ENCODE data around the gene CHRND.

CHRND gene

DNA sequence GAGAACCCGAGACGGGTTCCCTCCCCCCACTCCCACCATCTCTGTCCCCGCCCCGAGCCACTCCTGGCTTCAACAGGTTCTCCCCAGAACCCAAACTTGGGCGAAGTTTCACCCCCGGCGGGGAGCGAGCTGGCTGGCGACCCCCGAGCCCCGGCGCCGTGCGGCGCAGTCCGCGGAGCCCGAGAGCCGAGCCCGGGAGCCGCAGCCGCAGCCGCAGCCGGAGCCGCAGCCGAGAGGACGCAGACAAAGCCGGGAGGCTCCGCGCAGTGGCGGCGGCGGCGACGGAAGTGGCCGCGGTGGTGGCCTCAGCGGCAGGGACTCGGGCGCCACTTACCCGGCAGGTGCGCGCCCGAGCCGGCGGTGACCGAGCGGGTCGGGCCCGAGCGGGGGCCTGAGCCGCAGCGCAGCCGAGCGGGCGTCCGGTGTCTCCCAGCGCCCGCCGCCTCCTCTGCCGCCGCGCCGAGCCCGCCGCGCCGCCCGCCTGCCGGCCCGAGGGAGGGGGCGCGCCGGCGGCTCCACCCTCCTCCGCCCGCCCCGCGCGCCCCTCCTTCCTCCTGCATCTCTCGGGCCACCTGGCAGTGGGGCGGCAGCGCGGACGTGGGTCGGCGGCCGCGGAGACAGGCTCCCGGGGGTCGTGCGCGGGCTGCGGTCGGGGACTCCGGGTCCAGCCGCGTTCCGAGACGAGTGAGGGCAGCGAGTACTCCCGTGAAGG is 38.4 kb upstream of the CHRND start, which contains the start of gene ECEL1:
TSS of gene ECEL1 (minus strand) at position 450 of the 712 bp plus-strand sequence. CDS start 1,181 bp downstream, outside the sequence.
- in situ Hi-C loops (cut with HindIII; ENCODE audit: low sequenced_read_pairs) = no loop called here

DNA sequence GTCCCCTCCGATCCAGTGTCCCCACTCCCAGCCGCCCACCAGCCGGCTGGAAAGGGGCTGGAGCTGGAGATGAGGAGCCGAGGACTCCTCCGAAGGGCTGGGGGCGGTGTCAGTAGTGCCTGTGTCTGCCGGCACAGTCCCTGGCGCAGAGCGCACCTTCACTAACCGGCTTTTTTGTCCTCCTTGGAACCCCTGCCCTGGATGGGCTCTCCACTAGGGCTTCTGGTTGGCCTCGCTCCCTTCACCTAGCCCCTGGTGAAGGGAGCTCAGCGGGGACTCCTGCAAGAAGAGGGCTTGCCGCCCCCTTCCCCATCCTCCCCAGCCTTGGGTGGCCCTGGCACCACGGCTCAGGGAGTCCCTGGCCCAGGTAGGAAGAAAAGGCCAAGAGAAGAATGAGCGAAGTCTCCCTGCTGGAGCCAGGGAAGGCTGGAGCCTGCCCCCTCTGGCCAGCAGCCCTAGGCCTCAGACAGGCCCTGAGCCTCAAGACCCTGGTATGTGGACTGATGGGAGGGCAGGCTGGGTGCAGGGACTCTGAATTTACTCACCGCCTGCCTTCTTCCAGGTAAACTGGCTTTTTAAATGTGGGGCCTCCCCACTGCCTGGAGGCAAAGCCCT is 37.8 kb upstream of the CHRND start:
- in situ Hi-C loops (cut with HindIII; ENCODE audit: low sequenced_read_pairs) = no loop called here

DNA sequence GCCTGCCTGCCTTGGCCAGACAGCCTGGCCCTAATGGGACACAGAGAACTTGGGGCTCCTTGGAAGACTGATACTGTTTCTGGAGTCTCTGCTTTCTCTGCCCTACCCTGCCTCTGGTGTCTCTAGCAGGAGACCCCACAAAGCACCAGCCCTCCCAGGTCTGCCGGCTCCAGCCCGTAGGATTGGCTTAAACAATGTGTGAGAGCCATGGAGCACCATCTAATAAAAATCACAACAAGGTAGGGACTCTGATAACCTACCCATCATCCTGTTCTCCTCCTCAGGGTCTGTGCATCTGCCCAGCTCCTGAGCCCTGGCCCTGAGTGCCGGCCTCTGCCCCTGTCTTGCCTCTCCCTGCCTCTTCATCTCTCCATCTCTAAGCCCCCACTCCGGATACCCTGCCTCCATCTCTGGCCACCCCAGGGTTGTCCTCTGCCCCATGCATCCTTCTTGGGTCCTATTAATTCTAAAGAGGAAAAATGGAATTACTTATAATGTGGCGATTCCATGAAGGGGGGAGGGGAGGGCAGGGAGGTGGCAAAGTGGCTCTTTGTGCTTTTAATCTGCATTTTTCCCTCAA is 37.1 kb upstream of the CHRND start:
- in situ Hi-C loops (cut with HindIII; ENCODE audit: low sequenced_read_pairs) = no loop called here

DNA sequence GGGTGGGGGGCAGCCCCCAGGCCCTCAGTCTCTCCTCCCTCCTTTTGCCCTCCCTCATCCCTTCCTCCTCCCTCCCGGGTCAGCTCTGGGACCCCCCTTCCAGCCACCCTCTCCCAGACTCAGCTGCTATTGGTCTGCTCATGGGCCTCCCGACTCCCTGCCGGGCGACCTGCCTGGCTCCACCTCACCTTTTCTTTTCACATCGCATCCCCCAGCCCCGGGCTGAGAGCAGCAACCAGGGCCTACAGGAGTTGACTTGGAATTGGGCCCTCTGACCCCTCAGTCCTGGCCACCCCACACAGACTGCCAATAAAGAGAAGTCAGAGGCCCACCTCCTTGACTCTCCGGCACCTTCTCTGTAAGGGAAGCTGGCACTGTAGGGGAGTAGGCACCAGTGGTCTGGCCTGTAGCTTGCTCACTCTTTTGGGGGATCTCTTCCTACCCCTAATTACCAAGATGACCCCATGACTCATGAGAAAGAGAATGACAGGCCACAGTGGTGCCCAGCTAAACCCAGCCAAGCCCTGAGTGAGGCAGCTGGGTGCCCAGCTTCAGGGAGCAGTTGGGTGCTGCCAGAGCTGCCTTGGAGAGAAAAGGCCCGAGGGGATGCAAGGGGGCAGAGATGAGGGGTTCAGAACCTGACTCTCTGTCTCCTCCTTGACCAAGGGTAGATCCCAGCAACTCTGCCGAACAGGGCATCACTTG is 36.3 kb upstream of the CHRND start:
- in situ Hi-C loops (cut with HindIII; ENCODE audit: low sequenced_read_pairs) = no loop called here

DNA sequence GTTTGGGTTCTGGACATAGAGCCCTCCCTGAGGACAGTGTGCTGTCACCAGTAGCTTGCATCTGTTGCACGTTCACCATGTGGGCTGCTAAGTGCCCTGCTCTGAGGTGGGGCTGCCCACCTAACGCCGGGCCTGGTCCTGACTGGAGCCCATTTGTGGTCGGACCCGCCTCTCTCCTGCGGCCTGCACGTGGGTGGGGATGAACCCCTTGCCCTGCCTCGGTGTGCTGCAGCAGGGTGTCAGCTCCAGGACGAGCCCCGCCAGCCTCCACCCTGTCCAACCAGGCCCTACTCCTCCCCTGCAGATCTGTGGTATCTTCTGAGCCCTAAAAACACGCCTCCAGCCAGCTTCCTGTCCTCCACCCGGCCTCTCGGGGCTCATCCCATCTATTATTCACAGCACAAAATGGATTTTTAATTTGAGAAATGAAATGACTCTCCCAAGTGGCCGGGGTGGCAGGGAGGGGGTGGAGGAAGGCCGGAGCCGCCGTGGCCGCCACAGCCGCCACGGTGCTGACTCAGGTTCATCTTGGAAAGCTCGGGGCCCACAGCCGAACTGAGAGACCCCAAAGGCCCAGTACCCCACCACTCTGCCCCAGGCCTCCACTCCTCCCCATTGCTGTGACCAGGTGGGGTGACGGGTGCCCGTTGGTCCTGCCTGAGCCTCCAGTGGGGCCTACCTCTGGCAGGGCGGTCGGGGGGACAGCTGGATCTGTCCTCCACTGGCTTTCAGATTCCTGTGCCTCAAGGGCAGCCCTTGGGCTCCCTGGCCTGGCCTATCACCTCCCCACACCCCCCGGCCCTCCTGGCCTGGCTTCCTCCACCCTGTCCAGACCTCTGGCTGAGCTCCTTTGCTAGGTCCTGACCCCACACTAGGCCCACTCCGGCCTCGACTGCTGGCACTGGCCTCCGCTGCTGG is 35.5 kb upstream of the CHRND start:
- in situ Hi-C loops (cut with HindIII; ENCODE audit: low sequenced_read_pairs) = no loop called here

DNA sequence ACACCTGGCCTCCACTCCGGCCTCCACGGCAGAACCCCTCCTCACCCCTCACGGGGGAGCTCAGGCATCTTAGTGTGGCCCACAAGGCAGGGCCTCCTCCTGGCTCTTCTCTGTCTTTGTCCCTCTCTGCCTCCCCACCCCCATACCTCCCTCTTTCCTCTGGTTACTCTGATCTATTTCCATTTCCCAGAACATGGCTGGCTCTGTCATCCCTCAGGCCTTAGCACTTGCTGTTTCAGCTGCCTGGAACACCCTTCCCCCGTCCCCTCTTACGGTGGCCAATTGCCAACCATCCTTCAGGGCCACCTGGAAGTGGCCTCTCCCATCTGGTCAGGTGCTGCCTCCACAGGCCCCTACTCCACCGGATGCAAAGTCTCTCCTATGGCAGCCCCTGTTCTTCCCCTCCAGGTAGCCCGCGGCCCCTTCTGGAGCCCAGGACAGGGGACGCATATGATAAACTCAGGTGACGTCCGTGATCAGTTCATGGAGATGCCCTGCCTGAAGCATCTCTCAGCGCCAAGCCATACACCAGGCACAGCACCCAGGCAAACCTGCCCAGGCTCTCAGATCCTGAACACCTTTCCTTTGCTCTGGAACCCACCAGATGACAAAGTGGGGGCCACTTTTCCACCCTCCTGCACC is 34.7 kb upstream of the CHRND start:
- in situ Hi-C loops (cut with HindIII; ENCODE audit: low sequenced_read_pairs) = no loop called here

DNA sequence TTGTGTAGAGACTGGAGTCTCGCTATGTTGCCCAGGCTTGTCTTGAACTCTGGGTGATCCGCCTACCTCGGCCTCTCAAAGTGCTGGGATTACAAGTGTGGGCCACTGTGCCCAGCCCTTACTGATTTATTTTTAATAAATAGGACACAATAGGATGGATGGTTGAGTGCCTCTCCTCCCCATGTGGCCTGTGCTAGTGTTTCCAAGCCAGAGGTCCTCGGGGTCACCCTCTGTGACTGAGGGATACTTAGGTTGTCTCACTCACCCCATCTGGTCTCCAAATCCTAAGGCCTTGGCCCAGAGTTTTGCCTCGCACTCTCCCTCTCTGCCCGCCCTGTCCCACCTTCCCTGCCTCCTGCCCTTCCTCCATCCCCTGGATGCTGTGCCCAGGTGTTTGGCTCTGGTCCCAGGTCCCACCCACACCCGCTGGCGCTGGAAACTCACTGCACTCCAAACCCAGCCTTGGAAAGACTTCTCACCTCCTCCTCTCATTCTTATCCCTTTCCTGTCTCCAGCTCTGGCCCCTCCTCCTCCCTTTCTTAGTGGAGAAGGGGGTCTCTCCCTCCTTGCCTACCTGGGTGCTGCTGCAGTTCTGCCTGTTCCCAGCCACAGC is 33.6 kb upstream of the CHRND start:
- in situ Hi-C loops (cut with HindIII; ENCODE audit: low sequenced_read_pairs) = no loop called here

DNA sequence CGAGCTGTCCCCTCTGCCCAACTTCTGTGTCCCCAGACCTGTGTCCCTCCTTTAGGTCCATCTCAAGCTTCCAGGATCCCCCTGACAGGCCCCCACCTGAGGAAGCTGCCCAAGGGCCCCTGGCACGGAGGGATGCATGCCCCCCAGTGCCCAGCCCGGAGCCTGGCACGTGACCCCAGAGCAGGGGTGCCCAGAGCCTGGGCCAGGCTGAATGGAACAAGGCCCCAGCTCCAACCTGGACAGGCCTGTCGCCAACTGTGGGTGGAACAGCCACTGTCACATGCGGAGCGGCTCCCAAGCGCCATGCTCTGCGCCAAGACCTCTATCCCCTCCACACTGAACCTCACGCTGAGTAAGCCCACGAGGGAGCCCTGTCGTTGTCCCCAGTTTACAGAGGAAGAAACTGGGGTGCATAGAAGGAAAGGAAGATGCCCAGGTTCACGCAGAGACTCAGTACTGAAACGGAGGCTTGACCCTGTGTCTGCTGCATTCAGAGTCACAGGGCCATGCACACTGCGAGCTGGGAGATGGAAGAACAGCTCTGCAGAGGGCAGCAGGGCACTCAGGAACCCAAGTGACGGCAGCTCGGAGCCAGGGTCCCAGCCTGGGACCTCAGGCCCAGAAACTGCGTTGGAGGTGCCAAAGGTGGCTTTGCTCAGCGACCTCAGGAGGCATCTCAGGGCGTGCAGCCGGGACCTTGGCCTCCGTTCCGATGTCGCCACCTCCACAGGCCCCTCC is 32.8 kb upstream of the CHRND start:
- in situ Hi-C loops (cut with HindIII; ENCODE audit: low sequenced_read_pairs) = no loop called here

DNA sequence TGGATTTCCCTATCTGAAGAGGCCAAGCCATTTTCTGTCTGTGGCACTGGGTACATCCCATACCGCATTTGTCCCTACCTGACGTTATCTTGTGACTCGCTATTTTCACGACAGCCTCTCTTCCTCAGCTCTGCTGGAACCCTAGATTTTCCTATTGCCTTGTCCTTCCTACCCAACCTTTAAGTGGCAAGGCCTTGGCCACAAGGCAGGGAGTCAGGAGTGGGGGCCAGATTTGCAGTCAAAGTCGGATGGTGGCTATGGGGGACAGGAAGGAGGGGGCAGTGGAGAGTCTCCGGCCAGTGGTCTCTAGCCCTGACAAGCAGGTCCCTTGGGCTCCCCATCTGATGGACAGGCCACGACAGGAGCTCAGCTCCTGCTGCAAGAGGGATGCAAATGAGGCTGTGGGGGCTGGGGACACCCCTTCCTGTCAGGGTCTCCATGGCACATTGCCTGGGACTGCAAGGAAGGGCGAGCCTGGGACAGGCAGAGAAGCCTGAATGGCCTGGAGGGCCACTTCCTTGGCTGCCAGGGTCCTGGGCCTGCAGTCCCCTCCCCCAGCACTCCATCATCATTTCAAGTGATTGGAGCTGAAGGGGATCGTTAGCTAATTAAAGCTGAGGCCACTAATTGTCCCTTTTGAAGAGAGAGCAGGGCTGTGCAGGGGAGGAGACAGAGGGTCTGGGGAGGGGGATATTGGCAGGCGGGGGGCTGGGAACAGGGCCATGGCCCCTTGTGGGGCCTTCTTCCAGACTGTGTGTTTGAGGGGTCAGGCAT is 32.1 kb upstream of the CHRND start:
- in situ Hi-C loops (cut with HindIII; ENCODE audit: low sequenced_read_pairs) = no loop called here

DNA sequence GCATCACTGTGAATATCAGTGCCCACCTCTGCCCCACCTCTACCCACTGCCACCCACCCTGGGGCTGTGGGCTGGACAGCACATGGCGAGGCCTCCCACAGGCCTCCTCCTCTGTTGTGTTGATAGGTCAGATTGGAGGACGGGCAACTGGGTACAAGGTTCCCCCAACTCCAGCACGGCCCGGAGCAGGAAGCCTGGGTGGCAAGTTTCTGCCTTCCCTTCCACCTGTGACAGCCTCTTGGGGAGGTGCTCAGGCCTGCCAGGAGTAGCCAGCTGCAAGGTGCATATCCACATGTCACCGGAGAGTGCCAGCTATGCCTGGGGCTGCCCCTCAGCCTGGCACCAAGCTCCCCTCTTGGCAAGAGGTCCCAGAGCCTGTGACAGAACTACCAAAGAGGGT is 31.4 kb upstream of the CHRND start:
- in situ Hi-C loops (cut with HindIII; ENCODE audit: low sequenced_read_pairs) = no loop called here

DNA sequence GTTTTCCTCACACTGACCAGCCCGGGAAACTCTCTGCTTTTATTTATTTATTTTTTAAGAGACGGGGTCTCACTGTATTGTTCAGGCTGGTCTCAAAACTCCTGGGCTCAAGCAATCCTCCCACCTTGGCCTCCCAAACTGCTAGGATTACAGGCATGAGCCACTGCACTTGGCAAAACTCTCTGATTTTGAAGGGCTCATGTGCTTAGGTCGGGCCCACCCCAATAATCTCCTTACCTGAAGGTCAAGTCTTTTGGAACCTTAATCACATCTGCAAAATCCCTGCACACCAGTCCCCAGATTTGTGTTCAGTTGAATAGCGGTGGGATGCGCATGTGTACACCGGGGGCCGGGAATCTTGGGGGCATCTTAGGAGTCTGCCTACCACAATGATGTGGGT is 30.7 kb upstream of the CHRND start:
- in situ Hi-C loops (cut with HindIII; ENCODE audit: low sequenced_read_pairs) = loop anchor here (5.0 kb wide), 1 partner anchor 38 kb away; the partner anchor contains the start of gene ALPI

DNA sequence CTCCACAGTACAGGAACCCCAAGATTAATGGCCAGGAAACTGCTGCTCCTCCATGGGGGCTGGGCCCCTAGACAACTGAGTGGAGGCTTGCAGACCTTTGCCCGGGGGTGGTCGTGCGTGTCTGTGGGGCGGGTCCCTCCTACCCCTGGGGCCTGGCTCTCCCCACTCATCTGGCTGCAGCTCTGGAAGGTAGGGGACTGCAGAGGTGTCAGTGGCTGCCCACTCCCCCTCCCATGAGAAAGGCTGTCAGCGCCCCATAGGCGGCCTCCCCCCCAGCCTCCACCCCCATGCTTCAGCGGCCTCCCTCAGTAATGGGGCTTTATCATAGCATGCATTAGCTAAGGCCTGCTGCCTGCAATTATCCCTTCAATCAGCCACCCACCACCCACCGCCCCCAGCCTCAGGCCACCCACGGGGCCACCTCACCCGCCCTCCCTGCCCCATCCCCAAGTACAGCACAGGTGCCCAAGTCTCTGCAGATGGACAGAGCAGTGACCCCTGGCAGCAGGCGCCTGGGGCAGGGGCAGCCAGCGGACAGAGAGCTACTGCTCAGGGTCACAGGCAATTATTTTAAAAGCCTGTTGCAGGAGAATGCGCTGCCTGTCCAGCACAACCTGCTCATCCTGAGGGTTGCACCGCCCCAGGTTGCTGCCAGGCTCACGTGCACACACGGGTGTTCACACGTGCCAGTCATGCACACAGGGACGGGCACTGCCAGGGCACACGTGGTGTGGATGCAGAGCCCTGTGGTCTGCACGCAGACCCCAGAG is 29.3 kb upstream of the CHRND start:
- in situ Hi-C loops (cut with HindIII; ENCODE audit: low sequenced_read_pairs) = loop anchor here (5.0 kb wide), 1 partner anchor 39 kb away; the partner anchor contains the start of gene ALPI

DNA sequence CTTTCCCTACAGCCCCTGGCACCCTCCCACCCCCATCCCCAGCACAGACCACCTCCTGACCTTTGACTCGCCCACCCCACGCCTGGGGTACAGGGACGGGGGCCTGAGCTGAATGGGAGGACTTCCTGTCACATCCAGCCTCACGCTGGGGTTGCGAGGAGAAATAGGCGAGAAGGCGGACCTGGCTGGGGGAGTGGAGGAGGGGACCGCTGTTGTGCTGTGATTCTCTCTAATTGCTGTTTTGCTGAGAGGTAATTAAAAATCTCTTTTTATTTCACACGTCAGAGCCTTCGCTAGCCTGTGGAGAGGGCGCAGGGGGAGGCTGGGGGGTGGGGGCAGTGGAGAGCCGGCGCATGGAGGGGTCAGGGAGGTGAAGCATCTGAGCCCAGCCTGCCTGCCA is 28.6 kb upstream of the CHRND start:
- in situ Hi-C loops (cut with HindIII; ENCODE audit: low sequenced_read_pairs) = loop anchor here (5.0 kb wide), 1 partner anchor 40 kb away; the partner anchor contains the start of gene ALPI

DNA sequence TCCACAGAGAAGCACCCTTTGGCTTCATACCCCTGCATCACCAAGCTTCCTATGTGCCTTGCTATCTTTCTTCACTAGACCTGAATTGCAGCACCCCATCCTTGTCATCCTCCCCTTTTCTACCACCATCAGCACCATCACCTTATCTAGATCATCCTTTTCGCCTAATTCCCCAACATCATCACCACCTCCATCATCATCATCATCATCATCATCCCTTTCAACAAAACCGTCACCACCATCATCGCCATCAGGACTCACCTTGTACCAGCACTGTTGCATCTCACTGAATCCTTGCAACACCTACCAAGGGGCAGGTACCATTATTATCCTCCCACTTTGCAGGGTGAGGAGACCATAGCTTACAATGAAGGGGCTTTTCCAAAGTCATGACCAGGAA is 27.5 kb upstream of the CHRND start:
- in situ Hi-C loops (cut with HindIII; ENCODE audit: low sequenced_read_pairs) = loop anchor here (5.0 kb wide), 1 partner anchor 41 kb away; the partner anchor contains the start of gene ALPI

DNA sequence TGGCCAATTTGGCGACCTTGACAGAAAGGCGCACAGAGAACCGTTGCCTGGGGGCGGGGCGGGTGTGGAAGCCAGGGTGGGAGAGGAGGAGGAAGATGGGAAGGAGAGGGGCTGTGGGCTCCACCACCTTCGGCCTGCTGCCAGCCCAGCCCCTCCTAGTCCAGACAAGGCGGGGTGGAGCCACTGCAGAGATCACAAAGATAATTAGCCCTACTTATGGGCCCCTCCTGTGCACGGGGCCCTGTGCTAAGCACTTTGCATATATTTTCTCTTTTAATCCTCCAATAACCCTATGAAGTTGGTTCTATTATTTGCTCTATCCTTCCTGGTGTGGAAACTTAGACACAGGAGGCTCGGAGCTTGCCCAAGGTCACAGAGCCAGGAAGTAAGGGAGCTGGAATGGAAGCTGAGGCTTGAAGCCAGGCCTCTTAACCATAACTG is 24.6 kb upstream of the CHRND start:
- in situ Hi-C loops (cut with HindIII; ENCODE audit: low sequenced_read_pairs) = no loop called here

DNA sequence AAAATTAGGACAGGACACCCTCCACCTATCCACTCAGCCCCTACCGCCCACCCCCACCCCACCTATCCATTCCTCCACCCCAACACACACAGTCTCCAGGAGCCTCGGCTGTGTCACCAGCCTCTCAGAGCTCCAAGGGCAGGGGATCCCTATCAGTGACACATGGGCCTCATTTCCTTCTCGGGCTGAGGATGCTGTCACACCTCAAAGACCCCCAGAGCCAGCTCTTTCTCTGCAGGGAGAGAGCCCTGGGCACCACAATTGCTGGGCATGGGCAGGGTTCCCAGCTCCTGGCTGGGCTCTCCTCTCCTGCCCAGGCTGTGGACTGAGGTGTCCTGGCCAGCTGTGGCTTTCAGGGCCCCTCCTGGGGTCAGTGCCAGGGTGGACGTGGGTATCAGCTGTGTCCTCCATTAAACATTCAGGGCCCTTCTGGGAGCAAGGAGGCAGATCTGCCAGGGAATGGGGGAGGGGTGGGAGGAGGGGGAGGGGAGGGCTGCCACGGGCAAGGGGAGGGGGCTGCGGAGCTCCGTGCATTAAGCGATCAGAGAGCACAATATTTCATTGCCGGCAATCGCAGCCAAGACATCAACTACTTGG is 24.1 kb upstream of the CHRND start:
- in situ Hi-C loops (cut with HindIII; ENCODE audit: low sequenced_read_pairs) = no loop called here

DNA sequence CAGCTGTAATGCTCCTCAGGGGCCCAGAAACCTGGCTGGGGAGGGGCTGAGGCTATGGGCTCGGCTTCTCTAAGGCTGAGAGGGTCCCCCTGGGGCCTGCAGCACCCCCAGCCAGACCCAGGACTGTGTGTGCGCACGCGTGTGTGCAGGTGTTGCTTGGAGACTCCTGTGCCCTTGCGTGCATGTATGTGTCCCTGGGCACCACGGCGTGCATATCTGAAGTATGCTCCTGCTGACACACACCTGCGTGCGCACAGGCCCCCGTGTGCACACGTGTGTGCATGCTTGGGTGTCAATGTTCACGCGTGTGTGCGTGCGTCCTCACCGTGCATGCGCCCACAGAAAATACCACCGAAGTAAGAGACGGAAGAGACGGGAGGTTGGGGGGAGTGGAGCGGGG is 23.4 kb upstream of the CHRND start:
- in situ Hi-C loops (cut with HindIII; ENCODE audit: low sequenced_read_pairs) = no loop called here

Data from endothelial cell of hepatic sinusoid (primary cell).